H4 (cell line): ENCODE measurements around the gene AGRP. TPM values are rescaled to one million over a fixed set of nuclear protein-coding genes. Genes with fewer than 3 reads are reported as not detected.

Experiments
- DNase-seq: peaks from one replicate; pipeline ENCODE4 v3.0.0-alpha.2; 2015; ENCODE audit warnings: low spot score
- total RNA-seq: library from RNA; depleted of rRNA; stranded (reverse); fragments of >200 nt; shearing (Covaris generic); gene quantifications from 2 replicates; pipeline ENCODE4 v1.2.3, GENCODE V29; 2014

The AGRP gene
- total RNA-seq, 1 experiment from 2014 or later: not detected

DNA sequence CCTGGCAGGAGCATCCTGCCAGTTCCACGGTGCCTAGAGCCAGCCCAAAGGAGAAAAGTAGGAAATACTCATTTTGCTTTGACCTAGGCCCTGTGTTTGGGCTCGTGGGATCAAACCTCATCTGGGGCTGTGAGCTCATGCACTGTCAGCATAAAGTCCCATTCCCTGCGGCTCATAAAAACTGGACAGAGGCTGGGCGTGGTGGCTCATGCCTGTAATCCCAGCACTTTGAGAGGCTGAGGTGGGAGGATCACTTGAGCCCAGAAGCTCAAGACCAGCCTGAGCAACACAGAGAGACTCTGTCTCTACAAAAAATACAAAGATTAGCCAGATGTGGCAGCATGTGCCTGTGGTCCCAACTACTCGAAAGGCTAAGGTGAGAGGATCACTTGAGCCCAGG lies 20.3 kb downstream of the AGRP start:
- no peak for DNase-seq

DNA sequence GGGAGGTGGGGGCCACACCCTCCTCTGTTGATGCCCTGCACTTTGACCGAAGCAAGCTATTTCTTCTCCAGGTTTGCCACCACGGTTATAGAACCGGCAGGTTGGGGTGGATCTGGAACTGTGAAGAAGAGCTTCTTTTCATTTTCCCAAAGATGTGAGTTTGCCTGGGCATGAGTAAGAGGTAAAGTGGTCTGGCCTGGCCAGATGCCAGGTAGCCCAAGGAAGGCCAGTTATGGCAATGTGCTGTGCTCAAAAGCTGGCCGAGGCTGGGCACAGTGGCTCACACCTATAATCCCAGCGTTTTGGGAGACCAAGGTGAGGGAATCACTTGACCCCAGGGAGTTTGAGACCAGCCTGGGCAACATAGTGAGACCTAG lies 21.1 kb downstream of the AGRP start:
- no peak for DNase-seq

DNA sequence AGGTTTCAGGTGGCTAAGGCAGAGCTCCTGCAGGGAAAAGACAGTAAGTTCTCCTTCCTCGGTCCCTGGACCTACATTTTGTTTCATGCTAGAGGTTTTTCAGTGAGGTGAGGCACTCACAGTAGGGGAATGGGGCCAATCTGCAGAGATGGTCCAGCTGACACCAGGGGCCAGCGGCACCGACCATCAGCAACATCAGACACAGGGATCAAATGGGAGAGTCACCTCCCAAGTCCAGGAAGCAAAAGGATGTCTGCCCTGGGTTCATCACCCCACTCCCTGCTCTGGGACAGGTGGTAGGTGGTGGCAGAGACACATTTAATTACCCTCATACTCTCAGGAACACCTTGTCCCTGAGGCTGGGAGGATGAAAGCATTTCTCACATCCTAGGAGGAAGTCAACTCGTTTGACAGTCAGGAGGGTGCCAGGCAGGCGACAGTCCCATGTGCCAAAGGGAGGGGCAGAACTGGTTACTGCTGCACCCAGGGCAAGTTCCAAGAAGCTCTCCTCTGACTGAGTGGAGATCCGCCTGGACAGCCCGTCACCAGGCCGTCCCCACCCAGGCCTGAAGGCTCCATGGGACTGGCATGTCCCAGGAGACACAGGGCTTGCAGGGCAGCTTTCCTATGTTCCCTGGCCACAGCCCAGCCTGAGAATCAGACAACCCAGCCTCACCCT lies 21.6 kb downstream of the AGRP start:
- DNase-seq: no peak

DNA sequence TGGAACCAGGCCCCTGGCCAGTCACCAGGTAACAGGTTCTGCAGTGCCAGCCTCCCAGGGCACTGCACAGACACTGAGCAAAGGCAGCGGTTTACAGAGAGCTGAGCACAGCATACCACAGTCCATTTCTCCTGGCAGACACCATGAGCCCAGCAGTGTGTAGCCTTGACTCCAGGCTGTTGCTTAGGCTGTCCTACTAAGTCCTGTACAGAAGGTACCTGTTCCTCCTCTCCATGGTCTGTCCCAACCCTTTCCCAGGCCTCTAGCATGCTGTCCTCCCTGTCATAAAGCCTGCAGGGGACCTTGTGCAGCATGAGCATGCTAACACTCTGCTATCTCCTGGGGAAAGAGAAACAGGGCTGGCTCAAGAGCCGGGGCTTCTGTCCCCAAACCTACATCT lies 22.4 kb downstream of the AGRP start:
- DNase-seq: no peak

DNA sequence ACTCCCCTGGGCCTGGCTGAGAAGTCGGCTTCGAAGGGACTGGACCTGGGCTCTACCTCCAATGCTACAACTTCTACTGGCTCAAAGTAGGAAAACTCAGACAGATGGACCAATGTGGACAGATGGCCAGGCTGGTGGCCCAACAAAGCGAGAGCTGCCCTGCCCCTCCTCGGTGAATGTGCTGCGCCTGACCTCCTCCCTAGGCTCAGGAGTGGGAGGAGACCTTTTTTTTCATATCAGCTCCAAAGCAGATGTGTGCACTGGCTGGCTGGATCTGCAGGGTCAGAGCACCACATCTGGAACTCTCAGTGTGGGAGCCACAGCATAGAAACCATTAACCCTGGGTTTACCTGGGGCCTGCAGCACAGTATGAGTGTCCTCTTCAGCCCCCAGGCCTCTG lies 23.2 kb downstream of the AGRP start:
- DNase-seq: no peak

DNA sequence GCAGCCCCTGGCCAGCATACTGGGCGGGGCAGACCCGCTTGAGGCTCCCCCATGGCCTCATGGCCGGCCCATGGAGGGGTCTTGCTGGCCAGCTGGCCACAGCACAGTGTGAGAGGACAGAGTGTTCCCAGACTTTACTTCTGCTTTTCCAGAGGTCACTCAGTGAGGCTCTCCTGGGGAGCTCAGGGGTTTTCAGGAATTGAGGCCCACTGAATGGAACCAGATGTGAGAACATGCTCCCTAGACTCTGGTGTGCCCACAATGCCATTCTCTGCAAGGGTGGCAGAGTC lies 23.5 kb downstream of the AGRP start:
- DNase-seq: no peak

DNA sequence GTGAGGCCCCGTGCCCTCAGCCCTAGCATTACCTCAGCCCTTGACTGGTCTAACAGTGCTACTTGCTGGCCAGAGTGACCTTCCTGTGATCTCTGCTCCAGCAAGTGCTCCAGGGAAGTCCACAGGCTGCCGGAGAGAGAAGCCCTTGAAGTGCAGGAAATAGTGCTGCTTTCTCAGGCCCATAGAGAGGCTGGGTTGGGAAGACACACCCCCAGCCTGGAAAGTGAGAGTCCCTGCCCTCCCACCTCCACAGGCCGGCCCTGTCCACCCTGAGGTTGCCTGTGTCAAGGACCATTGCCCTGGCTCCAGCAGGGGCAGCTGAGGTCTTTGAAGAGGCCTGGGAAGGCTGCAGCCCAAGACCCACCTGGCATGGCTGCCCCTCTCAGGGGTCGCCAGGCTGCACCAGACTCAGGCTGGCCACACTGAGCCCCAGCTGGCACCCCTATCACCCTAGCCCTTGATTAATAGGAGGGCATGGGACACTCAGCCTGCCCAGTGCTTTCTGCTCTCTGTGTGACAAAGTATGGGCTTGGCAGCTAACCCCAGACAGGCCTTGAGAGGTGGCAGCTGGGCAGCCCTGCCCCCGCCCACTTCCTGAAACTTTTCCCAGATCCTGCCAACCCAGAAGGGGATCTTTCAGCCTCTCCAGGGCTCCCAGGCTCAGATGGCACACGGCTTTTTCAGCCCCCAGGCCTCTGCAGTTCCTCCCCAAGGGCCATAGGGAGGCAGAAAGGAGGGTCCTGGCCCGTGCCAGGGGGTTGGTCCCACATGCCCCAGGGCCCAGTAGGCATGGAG lies 24.1 kb downstream of the AGRP start:
- DNase-seq: peak; percentile 37

DNA sequence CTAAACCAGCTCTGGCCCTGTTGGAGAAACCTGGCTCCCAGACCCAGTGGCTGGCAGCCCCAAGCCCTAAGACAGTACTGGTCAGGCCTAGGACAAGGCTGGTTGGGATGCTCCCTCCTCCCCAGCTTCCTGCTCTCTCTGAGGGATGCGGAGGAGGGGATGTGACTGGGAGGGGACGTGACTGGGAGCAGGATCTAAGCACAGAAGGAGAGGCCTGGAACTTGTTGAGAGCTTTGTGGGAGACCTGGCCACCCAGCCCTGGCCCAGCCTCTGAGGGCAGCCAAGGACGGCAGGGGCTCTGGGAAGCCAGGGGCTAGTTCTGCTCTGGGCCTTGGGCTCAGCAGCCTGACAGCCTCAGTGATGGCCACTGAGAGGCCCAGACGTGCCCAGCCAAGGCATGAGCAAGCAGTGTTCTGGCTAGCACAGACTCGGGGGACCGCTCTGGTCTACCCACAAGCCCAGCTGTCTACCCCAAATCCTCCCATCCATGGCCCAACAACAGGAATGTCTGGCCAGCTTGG lies 25.2 kb downstream of the AGRP start:
- no peak for DNase-seq

DNA sequence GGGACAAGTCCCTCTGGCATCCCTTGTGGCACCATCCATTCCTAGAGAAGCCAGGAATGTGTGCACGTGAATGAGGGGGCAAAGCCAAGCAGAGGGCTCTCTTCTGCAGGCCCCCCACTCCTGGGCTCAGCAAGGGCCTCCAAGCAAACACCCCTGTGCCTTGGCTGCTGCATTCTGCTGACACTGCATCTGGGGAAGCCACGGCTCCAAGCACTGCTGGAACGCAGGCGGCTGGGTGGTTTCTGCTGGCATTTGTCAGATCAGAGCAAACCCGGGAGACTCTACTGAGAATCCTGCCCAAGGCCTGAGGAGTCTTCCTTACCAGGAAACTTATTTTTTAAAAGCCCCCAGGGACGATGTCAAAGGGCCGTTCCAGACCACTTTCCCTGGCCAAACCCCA lies 25.7 kb downstream of the AGRP start:
- DNase-seq: no peak

DNA sequence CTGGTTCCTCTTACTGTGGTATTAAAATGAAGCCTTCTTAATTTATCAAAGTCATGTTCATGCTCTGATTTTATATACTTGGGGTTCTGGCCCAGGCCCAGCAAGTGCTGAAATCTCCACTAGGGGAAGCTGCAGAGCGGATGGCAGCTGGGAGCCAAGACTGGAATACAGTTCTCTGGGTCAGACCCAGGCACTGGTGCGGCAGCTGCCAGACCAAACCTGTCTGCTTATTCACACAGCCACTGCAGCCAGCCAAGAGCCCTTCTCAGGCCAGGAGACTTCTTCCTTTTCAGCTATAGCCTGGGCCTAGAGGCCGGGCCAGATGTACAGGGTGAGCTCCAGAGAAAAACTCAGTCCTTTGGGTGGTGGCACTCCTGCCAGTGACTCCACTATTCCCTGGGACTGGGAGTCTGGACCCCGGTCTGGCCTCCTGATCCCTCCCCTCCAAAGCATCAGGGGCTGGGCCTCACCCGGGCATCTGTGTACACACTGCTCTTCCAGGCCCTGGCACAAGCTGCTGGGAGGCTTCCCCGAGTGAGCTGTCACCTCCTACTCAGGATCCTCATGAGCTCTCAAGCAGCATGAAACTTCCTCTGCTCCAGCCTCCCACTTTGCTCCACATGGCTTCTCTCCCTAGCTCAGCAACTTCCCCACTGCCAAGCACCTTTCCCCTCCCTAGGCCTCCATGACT lies 26.8 kb downstream of the AGRP start:
- DNase-seq: no peak

DNA sequence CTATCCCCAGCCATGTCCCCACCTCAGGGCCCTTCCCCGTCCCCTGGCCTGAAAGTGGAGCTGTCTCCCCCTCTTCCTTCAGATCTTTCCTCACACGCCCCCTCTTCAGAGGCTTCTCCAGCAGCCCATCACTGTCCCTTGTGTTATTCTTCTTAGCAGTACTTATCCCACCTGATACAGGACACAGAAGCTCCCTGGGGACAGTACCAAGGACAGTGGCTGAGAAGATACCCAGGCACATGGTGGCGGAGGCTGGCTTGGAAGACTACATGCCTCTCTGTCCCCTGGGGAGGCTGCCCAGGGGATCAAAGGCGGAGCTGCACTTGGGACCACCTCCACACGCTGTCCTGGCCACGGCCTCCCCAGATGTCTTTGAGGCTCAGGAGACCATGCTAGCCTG lies 28.5 kb downstream of the AGRP start:
- DNase-seq: no peak

DNA sequence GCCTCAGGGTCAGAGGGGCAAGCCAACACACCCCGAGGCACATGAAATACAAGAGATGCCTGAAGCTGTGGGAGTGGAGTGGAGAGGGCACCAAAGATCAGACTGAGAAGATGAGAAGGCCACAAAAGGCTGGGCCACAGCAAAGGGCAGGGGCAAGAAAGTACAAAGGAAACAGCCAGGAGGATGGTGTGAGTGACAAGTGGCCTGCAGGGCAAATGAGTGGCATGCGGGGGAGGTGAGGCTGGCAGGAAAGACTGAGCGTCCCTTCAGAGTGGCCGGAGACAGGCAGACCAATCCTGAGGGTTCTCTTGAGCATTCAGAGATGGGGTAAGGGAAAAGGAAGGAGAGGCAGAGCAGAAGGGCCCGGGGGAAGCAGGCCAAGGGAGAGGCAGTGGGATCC lies 29.2 kb downstream of the AGRP start:
- no peak for DNase-seq

DNA sequence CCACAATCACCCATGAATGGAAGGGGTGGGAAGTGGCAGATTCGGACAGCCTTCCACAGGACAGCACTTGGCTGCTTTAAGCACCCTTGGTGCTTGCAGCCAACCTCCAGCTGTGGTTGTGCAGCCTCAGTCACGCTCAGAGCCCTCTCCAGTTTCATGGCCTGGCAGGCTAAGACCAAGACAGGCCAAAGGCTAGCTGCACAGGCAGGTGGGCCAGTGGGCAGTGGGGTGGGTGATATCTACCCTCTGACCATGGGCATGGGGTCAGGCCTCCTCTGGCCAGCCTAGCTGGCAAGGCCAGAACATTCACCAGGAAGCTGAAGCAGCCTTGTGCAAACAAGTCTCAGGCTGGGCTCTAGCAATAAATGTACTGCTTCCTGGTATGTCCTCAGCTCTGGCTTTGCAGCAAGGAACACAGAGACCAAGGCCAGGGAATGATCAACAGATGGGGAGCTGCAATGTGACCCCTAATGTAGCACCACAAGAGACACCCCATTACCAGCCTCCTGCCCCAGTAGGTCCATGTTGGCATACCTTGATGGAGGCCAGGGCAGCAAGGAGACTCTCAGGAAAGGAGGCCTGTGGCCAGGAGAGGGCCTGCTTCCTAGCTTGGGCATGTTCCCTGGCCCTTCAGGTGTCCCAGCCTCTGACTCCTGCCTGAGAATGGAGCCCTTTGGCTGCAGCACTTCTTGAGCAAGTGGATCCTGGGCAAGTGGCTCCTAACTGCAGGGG lies 31.5 kb downstream of the AGRP start:
- no peak for DNase-seq

DNA sequence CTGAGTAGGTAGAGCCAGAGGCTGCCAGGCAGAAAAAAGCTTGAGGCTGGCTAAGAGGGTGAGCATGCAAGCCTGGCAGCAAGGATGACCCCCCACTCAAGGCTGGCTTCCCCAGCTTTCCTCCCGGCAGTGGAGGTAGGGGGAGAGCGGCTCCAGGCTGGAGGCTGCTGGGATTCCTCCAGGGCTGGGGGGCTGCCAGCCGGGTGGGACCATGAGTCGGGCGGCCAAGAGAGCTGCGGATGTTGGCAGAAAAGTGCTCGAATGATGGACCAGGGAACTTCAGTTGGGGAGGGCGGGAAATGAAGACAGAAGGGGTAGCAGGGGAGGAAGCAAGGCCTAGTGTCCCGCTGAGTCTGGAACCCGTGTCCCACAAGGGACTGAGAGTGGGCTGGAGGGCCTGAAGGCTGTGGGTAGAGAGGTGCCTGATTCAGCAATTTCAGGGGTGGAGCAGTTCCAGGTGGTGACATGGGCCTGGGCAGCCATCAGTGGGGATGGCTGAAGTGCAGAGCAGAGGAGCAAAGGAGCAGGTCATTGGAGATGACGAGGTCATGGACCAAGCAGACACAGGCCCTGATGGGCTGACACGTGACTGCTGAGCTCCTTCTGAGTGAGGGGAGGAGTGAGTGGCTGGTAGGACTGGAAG lies 32.2 kb downstream of the AGRP start:
- DNase-seq: no peak

DNA sequence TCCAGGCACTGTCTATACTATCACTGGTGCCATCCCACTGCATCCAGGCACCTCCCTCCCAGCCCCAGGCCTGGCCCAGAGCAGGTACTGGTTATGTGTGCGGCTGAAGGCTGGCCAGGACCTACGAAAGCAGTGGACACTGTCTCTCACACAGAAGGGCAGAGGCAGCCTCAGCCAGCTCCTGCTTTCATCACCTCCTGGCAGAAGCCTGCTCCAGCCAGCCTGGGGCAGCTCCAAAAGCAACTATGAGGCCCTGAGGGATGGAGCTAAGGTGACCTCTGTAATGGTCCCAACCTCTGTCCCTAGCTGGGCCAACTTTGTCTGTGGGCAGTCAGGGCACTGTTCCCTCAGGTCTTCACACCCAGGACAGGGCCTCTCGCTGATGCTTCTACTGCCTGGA lies 33.6 kb downstream of the AGRP start:
- DNase-seq: no peak

DNA sequence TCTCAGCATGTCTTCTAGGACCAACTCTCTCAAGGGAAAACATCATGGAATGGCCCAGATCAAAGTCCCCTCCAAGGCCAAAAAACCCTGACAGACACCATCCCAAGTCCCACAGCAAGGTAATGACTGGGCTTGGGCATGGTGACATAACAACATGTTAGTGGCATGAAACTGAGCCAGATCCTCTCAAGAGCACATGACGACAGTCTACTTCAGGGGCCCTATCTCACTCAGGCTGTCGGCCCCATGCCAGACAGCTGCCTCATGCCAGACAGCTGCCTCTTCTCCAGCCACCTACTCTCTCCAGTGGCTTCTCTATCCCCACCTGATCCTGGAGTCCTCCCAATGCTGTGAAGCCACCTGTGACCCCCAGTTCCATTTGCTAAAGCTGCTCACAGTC lies 34.0 kb downstream of the AGRP start:
- no peak for DNase-seq

DNA sequence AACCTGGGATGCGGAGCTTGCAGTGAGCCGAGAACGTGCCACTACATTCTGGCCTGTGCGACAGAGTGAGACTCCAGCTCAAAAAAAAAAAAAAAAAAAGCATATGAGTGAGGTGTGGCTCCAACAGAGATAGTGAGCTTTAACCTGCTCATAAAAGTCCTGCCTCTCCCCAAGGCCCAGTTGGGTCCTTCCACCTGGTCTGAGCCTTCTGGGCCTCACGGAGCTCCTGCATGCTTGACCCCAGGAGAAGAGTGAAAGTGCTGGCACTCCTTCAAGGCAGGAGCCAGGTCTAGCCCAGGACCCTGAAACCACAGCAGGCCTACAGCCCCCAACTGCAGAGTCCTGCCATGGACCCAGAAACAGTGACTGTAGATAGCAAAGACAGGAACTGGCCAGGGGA lies 34.8 kb downstream of the AGRP start:
- DNase-seq: no peak

DNA sequence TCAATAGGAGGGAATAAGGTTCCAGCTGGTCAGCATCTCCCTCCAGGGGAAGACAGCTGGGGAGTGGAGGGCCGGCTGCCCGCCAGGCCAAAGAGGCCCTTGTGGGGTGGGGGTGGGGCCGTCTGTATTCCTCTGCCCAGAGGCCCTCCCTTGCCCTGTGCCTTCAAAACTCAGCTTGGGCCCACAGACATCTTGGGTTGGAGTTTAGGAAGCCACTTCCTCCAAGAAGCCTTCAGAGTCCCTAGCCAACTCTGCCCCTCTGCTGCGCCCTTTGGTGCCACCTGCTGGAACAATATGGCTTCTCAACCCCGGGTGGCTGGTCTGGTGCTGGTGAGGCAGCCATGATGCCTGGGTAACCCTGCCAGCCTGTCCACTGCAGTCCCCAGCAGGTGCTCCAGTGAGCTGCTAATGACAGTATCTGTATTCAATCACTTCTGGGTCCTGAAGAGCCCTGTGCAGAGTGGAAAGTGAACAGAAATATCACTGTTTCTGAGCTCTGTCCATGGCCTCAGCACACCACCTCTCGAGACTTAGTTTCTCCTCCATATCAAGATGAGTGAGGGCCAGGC lies 35.8 kb downstream of the AGRP start:
- DNase-seq: no peak

DNA sequence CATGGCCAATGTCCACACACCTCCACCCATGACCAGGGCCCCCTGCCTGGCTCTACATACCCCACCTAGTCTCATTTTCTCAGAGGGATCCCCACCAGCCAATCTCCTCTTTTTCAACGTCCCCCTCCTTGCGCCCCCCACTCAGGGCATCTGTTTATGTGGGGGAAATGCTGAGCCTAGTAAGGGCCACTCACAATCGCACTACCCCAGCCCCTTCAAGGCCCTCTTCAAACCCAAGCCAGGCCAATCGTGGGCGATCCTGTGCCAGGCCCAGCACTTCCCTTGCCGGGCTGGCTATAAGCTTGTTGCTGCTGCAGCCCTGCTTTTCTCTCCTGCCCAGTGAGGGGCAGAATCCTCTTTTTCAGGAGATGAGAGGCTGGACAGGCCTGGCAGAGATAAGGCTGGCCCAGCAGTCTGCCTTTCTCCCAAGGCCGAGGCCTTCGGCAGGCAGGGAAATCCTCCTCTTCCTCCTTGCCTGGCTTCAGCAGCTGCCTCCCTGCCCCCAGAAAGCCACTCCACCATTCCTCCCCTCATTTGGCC lies 36.3 kb downstream of the AGRP start:
- DNase-seq: no peak

DNA sequence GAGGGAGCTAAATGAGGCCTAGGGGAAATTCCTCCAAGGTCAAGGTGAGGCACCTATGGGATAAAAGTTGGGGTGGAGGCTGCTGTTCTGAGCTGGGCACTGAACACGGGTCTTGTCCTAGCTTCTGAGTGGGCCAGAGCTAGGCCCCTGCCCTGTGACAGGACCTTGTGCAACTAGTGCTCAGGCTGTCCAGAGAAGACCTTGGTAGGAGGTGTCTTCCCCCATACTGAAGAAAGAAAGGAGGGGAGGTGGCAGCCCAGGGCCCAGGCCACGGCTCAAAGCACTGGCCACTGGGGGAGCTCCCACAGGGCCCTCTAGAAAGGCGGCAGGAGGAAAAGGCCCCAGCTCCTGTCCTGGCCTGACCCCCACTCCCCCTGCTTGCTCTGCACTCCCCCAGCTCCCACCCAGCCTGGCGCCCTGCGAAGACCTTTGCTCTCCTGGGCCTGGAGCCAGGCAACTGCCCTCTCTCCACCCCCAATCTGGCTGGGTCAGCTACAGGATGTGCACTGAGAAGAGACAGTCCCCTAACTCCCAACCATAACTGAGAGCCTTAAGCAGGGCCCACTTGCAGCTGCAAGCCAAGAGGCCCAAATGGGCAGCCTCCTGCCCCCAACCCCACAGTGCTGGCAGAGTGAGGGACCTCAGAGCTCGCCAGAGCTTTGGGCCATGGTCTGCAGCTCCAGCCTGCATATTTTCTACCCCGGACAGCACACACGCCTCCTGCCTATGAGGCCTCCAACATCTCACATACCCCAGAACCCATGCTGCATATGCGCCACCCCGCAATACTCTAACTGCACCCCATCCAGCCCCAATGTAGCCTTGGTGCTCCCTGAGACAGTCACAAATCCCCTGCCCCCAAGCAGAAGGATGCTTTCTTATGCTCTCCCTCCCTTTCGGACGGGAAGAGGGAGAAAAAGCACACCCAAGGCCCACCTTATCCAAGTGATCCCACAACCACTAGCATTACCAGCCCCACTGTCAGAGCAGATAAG lies 37.1 kb downstream of the AGRP start:
- DNase-seq: no peak
